NCI-H2196 (cell line): Measurements from ENCODE around the gene RBMS1.

Experiments used
- DNase-seq: peaks from one replicate; lab custom pipeline; 2025; ENCODE audit not compliant: unreplicated experiment; lab: John Stamatoyannopoulos, UW

Gene RBMS1

DNA sequence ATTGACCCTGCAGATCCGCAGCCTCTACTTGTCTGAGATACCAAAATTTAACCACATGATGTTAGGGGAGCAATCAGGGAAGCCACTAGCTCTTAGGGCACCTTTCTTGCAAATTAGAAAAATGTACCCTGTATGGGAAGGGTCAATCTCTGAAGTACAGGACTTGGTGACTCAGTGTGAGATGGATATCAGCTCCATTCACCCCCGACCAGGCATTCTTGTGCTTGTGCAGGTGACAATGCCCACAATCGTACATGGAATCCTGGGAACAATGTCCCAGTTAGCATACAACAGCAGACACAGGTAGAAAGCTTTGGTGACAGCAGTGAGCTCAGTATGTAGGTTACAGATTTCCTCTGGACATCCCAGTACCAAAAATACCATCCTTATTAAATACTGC is 155.9 kb downstream of the RBMS1 start:
- DNase-seq, result no peak

DNA sequence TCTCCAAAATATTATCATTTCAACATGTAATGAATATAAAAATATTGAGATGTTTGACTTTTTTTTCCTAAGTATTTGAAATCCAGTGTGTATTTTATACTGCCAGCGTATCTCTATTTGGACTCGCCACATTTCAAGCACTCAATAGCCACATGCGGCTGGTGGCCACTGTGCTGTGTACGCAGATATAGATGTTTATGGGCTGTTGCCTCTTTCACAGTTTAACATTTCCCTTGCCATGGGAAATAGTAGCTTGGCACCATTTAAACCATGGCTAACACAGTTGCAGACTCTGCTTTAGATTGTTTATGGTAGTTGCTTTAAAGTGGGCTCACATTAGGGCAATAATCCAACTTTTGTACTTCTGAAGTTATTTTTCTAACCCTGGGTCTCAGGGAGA is 157.0 kb downstream of the RBMS1 start:
- no peak for DNase-seq

DNA sequence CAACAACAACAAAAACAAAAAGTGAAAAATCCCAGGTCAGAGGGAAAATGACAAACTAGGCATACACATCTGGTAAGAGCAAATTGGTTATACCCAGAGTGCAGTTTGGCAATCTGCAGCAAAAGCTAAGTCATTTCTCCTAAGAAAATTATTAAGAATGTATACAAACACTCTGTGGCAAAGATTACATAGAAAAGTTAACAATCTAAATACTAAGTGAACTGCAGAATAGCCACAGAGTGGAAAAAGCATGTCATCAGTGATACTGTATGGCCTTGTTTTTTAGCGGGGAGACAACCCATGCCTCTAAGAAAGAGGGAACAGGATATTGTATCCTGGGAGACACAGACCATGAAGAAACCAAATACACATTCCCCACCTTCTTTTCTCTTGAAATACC is 157.5 kb downstream of the RBMS1 start:
- DNase-seq, result no peak

DNA sequence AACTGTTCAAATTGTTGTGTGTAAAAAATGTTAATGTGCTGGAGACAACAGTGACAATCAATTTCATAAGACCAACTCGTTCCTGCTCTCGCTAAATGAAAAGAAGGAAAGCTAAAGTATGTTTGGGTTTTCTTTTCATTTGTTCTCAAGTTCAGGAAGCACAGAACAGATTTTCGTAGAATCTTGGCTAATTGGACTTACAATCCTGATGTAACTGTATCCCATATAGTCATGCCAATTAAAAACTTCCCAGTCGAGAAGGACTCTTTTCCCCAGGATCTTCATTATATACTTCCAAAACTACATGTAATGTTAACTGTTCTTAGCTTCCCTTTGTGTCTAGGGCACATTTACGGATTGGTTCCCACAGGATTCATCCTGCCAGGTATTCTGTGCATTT is 158.2 kb downstream of the RBMS1 start:
- DNase-seq, result no peak

GRCh38 chr2:160334028-160334741 is 159.4 kb downstream of the RBMS1 start:
- DNase-seq, result no peak

GRCh38 chr2:160333324-160334027 is 160.1 kb downstream of the RBMS1 start:
- DNase-seq, result no peak

- DNase-seq, result no peak
Measured at GRCh38 chr2:160332318-160332717, 161.3 kb downstream of the RBMS1 start.

DNA sequence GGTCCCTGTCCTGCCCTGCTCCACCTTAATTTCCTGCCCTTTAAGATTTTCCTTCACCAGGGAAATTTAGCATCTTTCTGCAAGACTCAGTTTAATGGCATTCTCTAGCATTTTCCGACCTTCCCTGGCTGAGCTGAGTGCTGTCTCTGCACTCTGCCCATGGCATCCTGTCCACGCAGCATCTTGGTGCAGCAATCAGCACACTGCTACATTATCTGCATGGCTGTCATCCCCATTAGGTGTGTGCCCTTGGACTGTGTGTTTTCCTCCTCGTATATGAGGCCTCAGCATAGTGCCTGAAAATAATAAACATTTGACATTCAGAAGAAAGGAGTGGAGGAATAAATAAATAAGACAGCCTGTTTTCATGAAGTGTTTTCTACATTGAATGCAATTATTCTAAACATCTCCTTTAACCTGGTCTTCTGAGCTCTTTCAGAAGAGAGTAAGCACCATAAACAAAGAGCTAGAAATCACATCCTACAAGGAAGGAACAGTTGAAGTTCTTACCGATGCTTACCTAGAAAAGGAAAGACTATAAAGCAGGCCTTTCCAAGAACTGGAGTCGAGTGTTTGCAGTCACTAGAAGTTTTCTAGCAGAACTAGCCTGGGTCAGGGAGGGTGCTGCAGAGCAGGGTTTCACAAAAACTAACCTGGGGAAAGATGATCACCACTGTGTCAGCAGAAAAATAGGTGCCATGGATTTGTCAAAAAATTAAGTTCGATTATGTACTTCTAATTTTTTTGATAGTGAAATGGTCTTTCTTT is 162.2 kb downstream of the RBMS1 start:
- no peak for DNase-seq

- DNase-seq, result no peak
Measured at GRCh38 chr2:160328811-160329527, 164.6 kb downstream of the RBMS1 start.

DNA sequence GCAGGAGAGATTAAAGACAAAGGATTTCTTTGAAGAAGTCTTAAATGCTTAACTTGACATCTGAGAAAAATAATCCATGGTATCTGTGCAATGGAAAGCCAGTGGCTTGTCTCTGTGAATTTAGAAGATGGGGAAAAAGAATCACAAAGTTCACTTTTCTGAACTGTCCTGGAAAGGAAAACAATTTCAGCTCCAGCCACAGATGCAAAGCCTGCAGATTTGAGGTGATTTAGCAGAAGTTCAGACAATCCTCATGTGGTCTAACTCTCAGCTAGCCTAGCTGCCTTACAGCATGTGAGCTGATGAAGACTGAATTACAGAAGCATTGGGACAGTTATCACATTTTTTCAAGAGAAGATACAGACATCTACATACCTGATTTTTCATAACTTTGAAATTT is 166.8 kb downstream of the RBMS1 start:
- DNase-seq, result no peak

DNA sequence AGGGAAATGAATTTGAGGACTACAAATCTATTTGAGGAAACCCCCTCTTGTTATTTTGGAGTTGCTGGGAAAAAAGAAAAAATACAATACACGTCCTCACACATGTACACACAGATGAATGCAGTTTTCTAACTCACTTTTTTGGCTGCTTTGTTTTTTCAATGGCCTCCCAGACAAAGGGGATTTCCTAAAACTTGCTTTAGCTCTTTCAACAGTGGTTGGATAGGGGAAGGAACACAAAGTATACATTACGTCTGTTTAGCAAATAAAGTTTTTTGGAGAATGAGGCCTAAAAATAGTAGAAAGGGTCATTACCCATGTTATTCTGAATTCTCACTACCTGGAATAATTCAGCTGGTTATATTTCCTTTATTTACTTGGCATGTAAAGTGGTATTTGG is 168.2 kb downstream of the RBMS1 start:
- DNase-seq, result no peak

- DNase-seq, result no peak
Measured at GRCh38 chr2:160324917-160325316, 168.7 kb downstream of the RBMS1 start.

GRCh38 chr2:160324161-160324800 is 169.3 kb downstream of the RBMS1 start:
- DNase-seq, result peak; percentile 54

- DNase-seq, result no peak
Measured at GRCh38 chr2:160322320-160322719, 171.3 kb downstream of the RBMS1 start.

GRCh38 chr2:160321006-160321405 is 172.6 kb downstream of the RBMS1 start:
- DNase-seq, result no peak

DNA sequence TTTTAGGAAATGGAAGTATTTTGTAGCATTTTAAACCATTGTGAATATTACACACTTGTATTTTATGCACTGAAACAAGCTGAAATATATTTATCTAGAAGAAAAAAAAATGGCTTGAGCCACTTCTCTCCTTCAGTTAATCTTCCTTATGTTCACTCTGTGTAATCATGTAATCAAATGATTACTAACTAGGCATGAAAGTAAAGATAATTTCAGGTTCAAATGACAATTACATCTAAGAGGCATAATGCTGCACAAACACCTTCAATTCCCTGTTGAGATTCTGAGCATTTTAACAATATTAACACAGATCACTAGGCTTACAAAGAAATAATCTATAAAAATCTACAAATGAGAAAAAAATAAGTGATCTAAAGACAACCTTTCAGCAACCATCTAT is 173.9 kb downstream of the RBMS1 start:
- no peak for DNase-seq

GRCh38 chr2:160318218-160318617 is 175.4 kb downstream of the RBMS1 start:
- DNase-seq, result no peak

GRCh38 chr2:160317181-160318099 is 176.2 kb downstream of the RBMS1 start:
- no peak for DNase-seq

- no peak for DNase-seq
Measured at GRCh38 chr2:160315337-160315736, 178.3 kb downstream of the RBMS1 start.
